ENCODE data around the gene TSHR.
"Not testable (repeated sequence)": the region's sequence is repeated elsewhere in the genome, so short reads cannot be mapped to it uniquely, and the experiment has no call there.

TSHR gene

GRCh38 chr14:81067156-81067555 is 111.7 kb downstream of the TSHR start:
- FAIRE-seq (no peak), DNase-seq (ENCODE audit: low spot score) (no peak)

DNA sequence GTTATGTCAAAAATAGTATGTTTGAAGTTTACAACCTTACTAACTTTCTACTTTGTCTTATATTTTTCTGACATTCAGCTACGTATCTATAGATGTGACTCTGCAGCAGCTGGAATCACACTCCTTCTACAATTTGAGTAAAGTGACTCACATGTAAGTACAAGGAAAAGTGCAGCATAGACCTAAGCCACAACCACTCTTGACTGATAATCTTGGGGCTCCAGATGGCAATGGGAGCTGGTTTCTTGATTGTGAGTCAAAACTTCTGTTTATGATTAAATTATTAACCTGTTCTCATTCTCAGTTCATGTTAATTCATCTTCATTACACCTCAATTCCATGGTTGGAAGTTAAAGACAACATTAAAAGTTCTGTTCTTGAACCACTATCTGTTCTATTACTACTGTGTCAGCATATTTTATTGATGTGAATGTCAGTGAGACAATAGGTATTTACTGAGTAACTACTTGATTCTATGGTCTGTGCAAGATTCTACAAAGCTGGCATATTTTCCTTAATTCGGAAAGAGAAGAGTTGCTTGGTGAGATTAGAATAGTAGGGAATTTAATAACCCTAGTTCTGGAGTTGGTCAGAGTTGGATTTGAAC is 112.9 kb downstream of the TSHR start:
- FAIRE-seq: no peak
- no peak for DNase-seq (ENCODE audit: low spot score)

GRCh38 chr14:81070511-81070910 is 115.1 kb downstream of the TSHR start:
- FAIRE-seq: no peak
- DNase-seq (ENCODE audit: low spot score): no peak

- FAIRE-seq (no peak), DNase-seq (ENCODE audit: low spot score) (no peak)
Measured at GRCh38 chr14:81085596-81085995, 130.2 kb downstream of the TSHR start.

DNA sequence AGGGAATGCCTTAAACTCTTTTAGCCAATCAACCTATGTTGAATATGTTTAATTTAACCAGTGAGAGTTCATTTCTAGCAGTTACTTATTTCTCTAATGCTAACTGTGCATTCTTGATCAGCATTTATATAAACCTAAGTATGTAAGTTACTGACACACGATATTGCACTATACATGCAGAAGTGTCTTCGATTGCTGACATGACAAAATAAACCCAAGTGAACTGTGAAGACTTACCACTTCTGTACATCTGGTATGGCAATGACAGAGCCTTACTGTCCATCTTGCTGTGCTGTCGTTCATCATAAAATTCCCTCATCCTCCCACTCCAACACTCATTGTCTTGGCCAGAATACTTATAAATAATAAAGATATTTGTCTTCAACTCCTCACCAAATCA is 131.8 kb downstream of the TSHR start:
- no peak for DNase-seq (ENCODE audit: low spot score)
- FAIRE-seq: no peak

- no peak for FAIRE-seq
- no peak for DNase-seq (ENCODE audit: low spot score)
Measured at GRCh38 chr14:81091139-81091538, 135.7 kb downstream of the TSHR start.

GRCh38 chr14:81091660-81092059 is 136.2 kb downstream of the TSHR start:
- no peak for FAIRE-seq
- no peak for DNase-seq (ENCODE audit: low spot score)

DNA sequence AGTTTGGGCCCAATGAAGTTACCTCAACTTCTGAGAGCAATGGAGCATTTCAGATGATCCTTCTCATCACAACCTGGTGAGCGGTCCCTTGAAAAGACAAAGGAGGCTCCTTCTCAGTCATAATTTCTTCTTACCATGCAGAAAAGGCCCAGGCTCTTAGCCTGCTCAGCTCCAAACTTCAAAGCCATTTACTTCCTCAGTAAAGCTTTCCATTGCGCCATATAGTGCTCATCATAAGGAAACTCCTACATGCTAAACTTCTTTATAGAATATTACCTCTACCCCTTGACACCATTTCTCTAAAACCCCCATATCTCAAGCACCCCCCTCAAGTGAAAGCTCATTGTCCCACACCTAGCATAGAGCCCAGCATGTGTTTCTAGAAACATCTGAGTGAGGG is 138.2 kb downstream of the TSHR start:
- no peak for FAIRE-seq
- no peak for DNase-seq (ENCODE audit: low spot score)

DNA sequence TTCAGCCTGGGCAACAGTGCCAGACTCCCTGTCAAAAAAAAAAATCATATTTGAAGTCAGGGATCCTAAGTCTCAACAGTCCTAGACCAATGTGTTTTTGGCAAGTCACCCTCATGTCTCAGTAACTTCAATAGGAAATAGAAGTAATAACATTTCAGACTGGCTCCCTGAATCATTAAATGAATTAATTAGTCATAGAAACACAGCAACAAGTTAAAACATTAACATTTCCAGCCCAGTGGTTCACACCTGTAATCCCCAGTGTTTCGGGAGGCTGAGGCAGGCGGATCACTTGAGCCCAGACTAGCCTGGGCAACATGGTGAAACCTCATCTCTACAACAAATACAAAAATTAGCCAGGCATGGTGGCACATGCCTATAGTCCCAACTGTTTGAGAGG is 140.1 kb downstream of the TSHR start:
- FAIRE-seq: no peak
- no peak for DNase-seq (ENCODE audit: low spot score)

DNA sequence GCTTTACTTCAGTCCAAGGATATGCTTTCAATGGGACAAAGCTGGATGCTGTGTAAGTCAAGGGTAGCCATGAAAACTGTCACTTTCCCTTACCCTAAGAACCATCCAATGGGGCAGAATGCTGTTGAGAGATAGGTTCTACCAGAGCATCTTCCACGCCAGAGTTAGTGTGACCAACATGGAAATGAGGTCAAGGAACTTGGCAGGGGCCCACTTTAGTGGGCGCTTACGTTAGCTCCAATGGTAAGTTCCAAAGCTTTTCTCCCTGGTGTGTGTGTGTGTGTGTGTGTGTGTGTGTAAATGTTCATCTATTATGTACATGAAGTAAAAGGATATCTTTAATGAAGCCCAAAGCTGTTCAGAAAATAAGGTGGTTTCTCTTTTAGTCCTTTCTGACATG is 141.2 kb downstream of the TSHR start:
- no peak for DNase-seq (ENCODE audit: low spot score)
- FAIRE-seq: no peak

GRCh38 chr14:81102217-81102616 is 146.8 kb downstream of the TSHR start:
- FAIRE-seq: no peak

GRCh38 chr14:81103443-81103842 is 148.0 kb downstream of the TSHR start:
- no peak for FAIRE-seq

More at GRCh38 chr14:81102217-81102616, 146.8 kb downstream of the TSHR start:
- DNase-seq (ENCODE audit: low spot score): no peak

GRCh38 chr14:81105378-81105777 is 150.0 kb downstream of the TSHR start:
- FAIRE-seq (no peak), DNase-seq (ENCODE audit: low spot score) (no peak)

More at GRCh38 chr14:81103443-81103842, 148.0 kb downstream of the TSHR start:
- no peak for DNase-seq (ENCODE audit: low spot score)

DNA sequence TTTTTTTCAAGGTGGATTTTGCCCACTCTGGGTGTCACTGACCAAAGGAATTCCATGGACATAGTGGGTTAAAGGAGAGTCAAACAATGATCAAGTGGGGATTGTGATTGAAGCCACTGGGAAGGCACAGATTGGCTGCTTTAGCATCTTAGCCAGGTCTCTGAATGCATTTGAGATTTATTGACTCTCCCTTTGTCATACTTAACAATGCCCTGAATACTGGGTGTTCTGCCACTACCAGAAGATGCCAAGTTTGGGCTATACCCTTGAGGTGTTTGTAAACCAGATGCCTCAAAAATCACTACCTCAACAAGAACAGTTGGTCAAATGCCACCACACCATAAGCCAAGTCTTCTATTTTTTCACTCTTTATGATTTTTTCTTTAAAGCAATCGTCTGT is 150.5 kb downstream of the TSHR start:
- FAIRE-seq: no peak
- no peak for DNase-seq (ENCODE audit: low spot score)

DNA sequence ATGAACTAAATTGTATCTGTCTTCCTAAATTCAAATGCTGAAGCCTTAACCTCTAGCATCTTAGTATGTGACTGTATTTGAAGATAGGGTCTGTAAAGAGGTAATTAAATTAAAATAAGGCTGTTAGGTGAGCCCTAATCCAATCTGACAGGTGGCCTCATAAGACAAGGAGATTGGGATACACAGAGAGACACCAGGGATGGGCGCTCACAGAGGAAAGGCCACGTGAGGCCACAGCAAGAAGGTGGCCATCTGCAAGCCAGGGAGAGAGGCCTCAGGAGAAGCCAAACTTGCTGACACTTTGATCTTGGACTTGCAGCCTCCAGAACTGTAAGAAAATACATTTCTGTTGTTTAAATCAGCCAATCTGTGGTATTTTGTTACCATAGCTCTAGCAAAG is 154.8 kb downstream of the TSHR start:
- DNase-seq (ENCODE audit: low spot score) (no peak), FAIRE-seq (no peak)

DNA sequence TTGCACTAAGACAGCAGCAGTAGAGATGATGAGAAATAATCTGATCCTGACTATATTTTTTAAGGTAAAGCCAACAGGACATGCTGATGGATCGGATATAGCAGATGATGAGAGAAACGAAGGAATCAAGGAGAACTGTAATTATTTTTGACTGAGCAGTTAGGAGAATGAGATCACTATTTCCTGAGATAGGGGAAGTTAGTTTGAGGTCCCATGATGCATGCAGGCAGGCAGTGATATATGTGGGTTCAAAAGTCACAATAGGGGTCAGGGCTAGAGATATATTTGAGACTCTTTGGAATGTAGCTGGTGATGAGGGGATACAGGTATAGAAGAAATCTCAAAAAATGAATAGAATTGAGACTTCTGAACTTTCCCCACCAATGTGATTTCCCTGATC is 157.8 kb downstream of the TSHR start:
- FAIRE-seq (no peak), DNase-seq (ENCODE audit: low spot score) (no peak)

DNA sequence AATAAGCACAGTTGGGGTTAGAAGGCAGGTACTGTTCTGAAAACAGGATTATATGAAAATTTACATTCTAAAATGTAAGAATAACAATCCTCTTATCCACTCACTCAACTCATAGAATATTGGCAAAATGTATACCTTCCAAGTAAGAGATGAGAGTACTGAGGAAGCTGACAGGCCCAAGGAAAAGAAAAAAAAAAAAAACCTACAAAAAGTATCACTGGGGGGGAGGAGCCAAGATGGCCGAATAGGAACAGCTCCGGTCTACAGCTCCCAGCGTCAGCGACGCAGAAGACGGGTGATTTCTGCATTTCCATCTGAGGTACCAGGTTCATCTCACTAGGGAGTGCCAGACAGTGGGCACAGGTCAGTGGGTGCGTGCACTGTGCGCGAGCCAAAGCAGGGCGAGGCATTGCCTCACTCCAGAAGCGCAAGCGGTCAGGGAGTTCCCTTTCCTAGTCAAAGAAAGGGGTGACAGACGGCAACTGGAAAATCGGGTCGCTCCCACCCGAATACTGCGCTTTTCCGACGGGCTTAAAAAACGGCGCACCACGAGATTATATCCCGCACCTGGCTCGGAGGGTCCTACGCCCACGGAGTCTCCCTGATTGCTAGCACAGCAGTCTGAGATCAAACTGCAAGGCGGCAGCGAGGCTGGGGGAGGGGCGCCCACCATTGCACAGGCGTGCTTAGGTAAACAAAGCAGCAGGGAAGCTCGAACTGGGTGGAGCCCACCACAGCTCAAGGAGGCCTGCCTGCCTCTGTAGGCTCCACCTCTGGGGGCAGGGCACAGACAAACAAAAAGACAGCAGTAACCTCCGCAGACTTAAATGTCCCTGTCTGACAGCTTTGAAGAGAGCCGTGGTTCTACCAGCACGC is 158.8 kb downstream of the TSHR start:
- not testable (repeated sequence) for FAIRE-seq; DNase-seq (ENCODE audit: low spot score)

GRCh38 chr14:81120501-81120900 is 165.1 kb downstream of the TSHR start:
- DNase-seq (ENCODE audit: low spot score): no peak
- FAIRE-seq: no peak

DNA sequence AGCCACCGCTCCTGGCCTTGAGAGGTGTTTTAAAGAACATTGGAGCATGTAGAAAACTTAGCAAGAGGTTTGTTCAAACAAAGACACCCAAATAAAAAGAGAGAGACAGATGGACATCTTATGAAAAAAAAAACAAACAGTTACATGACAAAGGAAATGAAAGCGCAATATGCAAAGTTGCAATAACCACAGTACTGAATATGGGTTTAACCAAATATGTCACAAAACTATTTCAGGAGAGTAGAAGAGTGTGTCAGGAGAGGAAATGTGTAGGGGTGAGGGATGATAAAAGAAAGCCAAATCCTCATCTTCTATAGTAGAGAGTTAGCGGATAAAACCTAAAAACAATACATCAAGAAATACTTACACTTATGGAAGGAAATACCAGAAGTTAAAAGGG is 166.9 kb downstream of the TSHR start:
- no peak for DNase-seq (ENCODE audit: low spot score)
- no peak for FAIRE-seq

- FAIRE-seq: no peak
- DNase-seq (ENCODE audit: low spot score): no peak
Measured at GRCh38 chr14:81123811-81124210, 168.4 kb downstream of the TSHR start.

DNA sequence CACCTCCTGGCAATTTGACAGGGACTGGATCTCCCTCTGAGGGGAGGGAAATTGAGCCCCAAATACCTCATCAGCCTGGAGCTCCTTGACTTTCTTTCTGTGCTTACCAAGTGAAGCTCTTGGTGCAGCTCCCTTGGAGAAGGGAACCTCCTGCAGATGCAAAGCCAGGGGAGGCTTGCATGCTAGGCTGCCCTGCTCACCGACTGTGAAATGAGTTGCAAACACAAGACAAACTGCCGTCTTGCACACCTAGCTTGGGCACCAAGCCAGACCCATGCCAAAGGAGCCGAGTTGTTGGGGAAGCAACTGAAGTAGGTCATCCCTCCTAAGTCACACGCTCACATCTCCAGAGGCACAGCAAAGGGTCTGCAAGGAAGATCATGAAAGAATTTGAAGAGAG is 170.1 kb downstream of the TSHR start:
- DNase-seq (ENCODE audit: low spot score): no peak
- no peak for FAIRE-seq

GRCh38 chr14:81127785-81128184 is 172.4 kb downstream of the TSHR start:
- DNase-seq (ENCODE audit: low spot score) (no peak), FAIRE-seq (no peak)

GRCh38 chr14:81129242-81129641 is 173.8 kb downstream of the TSHR start:
- DNase-seq (ENCODE audit: low spot score) (no peak), FAIRE-seq (peak; percentile 55)
